Measurements from ENCODE around the gene NHLRC2. TPM values are rescaled to one million over a fixed set of nuclear protein-coding genes. Genes with fewer than 3 reads are reported as not detected.

Gene NHLRC2
- total and polyA plus RNA-seq, 2 of the 13 experiments (the other 11 are each of a cell fraction or from before 2014, with no cell fraction given) = 7.6 to 12.7 TPM

GRCh38 chr10:113866551-113867394, 12.3 kb downstream of the NHLRC2 start:
- FAIRE-seq (no peak), DNase-seq (ENCODE audit: low spot score) (no peak), ATAC-seq (no peak)
- no peak overlapping the region for H2AFZ ChIP-seq (ENCODE audit: low read length)
- 96% methylated on average over 5 of the region's 5 CpGs for WGBS (ENCODE audit: low lambda C conversion rate)
- intact Hi-C loops (cut with micrococcal nuclease; ENCODE audit: unreplicated experiment) (no loop called here), in situ Hi-C loops (cut with HindIII; ENCODE audit: extremely low pct_ligation_motif_present, low pct_unique_long_range_greater_than_20kb) (no loop called here)
- H3K4me3 ChIP-seq (replicated peaks in 1 of 3; ENCODE audit: insufficient read depth in 1 of 3, low read depth in 2 of 3, low read length in 3 of 3) = no peak overlapping the region
- ChIA-PET CTCF (ENCODE audit: low intra/inter-chr PET ratio, low total read pairs) (no interaction called here), POLR2A (no interaction called here)
- no peak overlapping the region for H3K27ac ChIP-seq (ENCODE audit: extremely low read length, insufficient read depth, low read length)
- H3K9ac ChIP-seq (ENCODE audit: insufficient read depth, low read depth, low read length) = no peak overlapping the region
- H4K20me1 ChIP-seq (ENCODE audit: insufficient read depth, low read length) = no peaks in the 10 kb centered on the region
- TF ChIP-seq MXI1 (IDR thresholded peaks at IDR 0.05; ENCODE audit: borderline replicate concordance, low read depth, low read length) = no peak
- TF ChIP-seq, protein P1, sequence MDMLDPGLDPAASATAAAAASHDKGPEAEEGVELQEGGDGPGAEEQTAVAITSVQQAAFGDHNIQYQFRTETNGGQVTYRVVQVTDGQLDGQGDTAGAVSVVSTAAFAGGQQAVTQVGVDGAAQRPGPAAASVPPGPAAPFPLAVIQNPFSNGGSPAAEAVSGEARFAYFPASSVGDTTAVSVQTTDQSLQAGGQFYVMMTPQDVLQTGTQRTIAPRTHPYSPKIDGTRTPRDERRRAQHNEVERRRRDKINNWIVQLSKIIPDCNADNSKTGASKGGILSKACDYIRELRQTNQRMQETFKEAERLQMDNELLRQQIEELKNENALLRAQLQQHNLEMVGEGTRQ (IDR thresholded peaks at IDR 0.05; ENCODE audit: low read depth, low read length) = no peak
- TF ChIP-seq, protein P1 (CRISPR knock-in tag; IDR thresholded peaks at IDR 0.05; ENCODE audit: borderline replicate concordance) = no peak
- TF ChIP-seq ZNF546 (CRISPR knock-in tag; conservative IDR thresholded peaks at IDR 0.05) = no peak
- TF ChIP-seq PRDM15 (CRISPR knock-in tag; IDR thresholded peaks at IDR 0.05) = no peak
- no peak for TF ChIP-seq ZNF790 (CRISPR knock-in tag; IDR thresholded peaks at IDR 0.05; ENCODE audit: borderline replicate concordance)
- TF ChIP-seq, protein P2, sequence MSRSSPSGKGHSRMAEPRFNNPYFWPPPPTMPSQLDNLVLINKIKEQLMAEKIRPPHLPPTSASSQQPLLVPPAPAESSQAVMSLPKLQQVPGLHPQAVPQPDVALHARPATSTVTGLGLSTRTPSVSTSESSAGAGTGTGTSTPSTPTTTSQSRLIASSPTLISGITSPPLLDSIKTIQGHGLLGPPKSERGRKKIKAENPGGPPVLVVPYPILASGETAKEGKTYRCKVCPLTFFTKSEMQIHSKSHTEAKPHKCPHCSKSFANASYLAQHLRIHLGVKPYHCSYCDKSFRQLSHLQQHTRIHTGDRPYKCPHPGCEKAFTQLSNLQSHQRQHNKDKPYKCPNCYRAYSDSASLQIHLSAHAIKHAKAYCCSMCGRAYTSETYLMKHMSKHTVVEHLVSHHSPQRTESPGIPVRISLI (CRISPR knock-in tag; IDR thresholded peaks at IDR 0.05; ENCODE audit: borderline replicate concordance) = no peak
- no peak for TF ChIP-seq ZBTB20 (CRISPR knock-in tag; IDR thresholded peaks at IDR 0.05; ENCODE audit: borderline replicate concordance, low read depth)
- no peaks in the 10 kb centered on the region for H3K4me1 ChIP-seq (ENCODE audit: insufficient read depth, low read length)
- H3K36me3 ChIP-seq (replicated peaks in 1 of 2; ENCODE audit: control insufficient read depth in 1 of 2, insufficient read depth in 2 of 2, low read length in 2 of 2) = peaks cover 0 to 8% of the 10 kb centered on the region in 2 experiments; a peak in 2 of 5 replicates
- BruUV-seq (replicated peaks) = no TSS peak
- H3K4me2 ChIP-seq (ENCODE audit: low read depth, low read length) = no peak overlapping the region
- no peaks in the 10 kb centered on the region for H3K27me3 ChIP-seq (ENCODE audit: control insufficient read depth in 1 of 2, insufficient read depth in 2 of 2, low read length in 2 of 2)
- H3K79me2 ChIP-seq (ENCODE audit: insufficient read depth, low read length) = peaks cover 7% of the 10 kb centered on the region
- peaks cover 2% of the 10 kb centered on the region for H3K9me3 ChIP-seq (ENCODE audit: low read length)
